Neural progenitor cell (in vitro differentiated cells): ENCODE data around the gene ADRA2C.

ENCODE experiments used
- EZH2 ChIP-seq: fragments of 200-600 bp; sonication (generic); IDR thresholded peaks from 2 replicates; pipeline ENCODE4 v1.6.1; 2017; ENCODE audit warnings: antibody characterized with exemption, mild to moderate bottlenecking, moderate library complexity
- EZH2phosphoT487 ChIP-seq: fragments of 200-600 bp; sonication (generic); IDR thresholded peaks from 2 replicates; pipeline ENCODE4 v1.6.1; 2017; ENCODE audit warnings: antibody characterized with exemption
- TF ChIP-seq, protein P1 (sequence below): fragments of 200-600 bp; sonication (generic); IDR thresholded peaks from 2 replicates; pipeline ENCODE4 v1.5.1; 2017; ENCODE audit warnings: antibody characterized with exemption, mild to moderate bottlenecking

DNA sequence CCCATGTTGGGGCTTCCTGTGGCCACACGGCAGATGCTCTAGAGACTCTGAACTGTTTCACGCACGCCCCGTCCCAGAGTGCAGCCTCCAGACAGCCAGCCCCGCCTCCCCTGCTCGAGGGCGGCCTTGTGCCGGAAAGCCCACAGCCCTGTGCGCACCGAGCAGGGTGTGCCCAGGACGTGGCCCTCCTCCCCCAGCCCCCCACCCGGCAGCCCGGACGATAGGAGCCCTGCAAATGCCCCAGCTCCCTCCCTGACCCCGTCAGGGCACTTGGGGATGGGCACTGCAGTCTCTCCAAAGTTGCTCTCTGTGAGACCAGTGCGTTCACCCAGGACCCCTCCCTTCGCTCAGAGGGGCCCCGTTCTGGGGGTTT is 37.3 kb downstream of the ADRA2C start:
- TF ChIP-seq EZH2phosphoT487 (no peak), EZH2 (no peak)
- TF ChIP-seq, protein P1, sequence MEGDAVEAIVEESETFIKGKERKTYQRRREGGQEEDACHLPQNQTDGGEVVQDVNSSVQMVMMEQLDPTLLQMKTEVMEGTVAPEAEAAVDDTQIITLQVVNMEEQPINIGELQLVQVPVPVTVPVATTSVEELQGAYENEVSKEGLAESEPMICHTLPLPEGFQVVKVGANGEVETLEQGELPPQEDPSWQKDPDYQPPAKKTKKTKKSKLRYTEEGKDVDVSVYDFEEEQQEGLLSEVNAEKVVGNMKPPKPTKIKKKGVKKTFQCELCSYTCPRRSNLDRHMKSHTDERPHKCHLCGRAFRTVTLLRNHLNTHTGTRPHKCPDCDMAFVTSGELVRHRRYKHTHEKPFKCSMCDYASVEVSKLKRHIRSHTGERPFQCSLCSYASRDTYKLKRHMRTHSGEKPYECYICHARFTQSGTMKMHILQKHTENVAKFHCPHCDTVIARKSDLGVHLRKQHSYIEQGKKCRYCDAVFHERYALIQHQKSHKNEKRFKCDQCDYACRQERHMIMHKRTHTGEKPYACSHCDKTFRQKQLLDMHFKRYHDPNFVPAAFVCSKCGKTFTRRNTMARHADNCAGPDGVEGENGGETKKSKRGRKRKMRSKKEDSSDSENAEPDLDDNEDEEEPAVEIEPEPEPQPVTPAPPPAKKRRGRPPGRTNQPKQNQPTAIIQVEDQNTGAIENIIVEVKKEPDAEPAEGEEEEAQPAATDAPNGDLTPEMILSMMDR = no peak
